PFSK-1 (cell line): Measurements from ENCODE around the gene SSNA1.

Experiments
- FOXP2 ChIP-seq: optimal IDR thresholded peaks from 2 replicates; pipeline ENCODE3; 2011; ENCODE audit warnings: borderline replicate concordance, control low read depth, inconsistent platforms; ENCODE audit not compliant: insufficient read depth; ENCODE audit errors: extremely low read length, extremely low read depth
- POLR2AphosphoS5 ChIP-seq: IDR thresholded peaks from 2 replicates; pipeline ENCODE4 v1.6.1; 2012; ENCODE audit warnings: low read depth, mild to moderate bottlenecking, control low read depth, low read length, moderate library complexity
- SIN3A ChIP-seq: IDR thresholded peaks from 2 replicates; pipeline ENCODE4 v1.6.1; 2012; ENCODE audit warnings: mild to moderate bottlenecking, low read length, moderate library complexity, borderline replicate concordance; ENCODE audit not compliant: insufficient read depth
- TAF1 ChIP-seq: IDR thresholded peaks from 2 replicates; pipeline ENCODE4 v1.6.1; 2012; ENCODE audit warnings: low read length, control low read depth, borderline replicate concordance; ENCODE audit not compliant: insufficient read depth
- TF ChIP-seq, protein P1 (sequence below), 2 experiments: IDR thresholded peaks; 2 replicates each; pipeline versions ENCODE4 v1.6.1 to v1.8.0; 2011 to 2012; ENCODE audit warnings: low read depth in 2 of 2, low read length in 2 of 2, control low read depth in 1 of 2, inconsistent platforms in 1 of 2, mild to moderate bottlenecking in 1 of 2, moderate library complexity in 1 of 2; ENCODE audit not compliant: insufficient read depth in 1 of 2

SSNA1 gene

GRCh38 chr9:137184881-137185660, 3.4 kb upstream of the SSNA1 start:
- TF ChIP-seq TAF1 (no peak), POLR2AphosphoS5 (no peak), FOXP2 (no peak), SIN3A (no peak)
- TF ChIP-seq, protein P1, sequence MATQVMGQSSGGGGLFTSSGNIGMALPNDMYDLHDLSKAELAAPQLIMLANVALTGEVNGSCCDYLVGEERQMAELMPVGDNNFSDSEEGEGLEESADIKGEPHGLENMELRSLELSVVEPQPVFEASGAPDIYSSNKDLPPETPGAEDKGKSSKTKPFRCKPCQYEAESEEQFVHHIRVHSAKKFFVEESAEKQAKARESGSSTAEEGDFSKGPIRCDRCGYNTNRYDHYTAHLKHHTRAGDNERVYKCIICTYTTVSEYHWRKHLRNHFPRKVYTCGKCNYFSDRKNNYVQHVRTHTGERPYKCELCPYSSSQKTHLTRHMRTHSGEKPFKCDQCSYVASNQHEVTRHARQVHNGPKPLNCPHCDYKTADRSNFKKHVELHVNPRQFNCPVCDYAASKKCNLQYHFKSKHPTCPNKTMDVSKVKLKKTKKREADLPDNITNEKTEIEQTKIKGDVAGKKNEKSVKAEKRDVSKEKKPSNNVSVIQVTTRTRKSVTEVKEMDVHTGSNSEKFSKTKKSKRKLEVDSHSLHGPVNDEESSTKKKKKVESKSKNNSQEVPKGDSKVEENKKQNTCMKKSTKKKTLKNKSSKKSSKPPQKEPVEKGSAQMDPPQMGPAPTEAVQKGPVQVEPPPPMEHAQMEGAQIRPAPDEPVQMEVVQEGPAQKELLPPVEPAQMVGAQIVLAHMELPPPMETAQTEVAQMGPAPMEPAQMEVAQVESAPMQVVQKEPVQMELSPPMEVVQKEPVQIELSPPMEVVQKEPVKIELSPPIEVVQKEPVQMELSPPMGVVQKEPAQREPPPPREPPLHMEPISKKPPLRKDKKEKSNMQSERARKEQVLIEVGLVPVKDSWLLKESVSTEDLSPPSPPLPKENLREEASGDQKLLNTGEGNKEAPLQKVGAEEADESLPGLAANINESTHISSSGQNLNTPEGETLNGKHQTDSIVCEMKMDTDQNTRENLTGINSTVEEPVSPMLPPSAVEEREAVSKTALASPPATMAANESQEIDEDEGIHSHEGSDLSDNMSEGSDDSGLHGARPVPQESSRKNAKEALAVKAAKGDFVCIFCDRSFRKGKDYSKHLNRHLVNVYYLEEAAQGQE (IDR thresholded peaks at IDR 0.05; ENCODE audit: insufficient read depth in 1 of 2, low read depth in 2 of 2, low read length in 2 of 2) = no peak

- TF ChIP-seq TAF1 (no peak), POLR2AphosphoS5 (no peak), FOXP2 (no peak)
- TF ChIP-seq, protein P1 (IDR thresholded peaks at IDR 0.05; ENCODE audit: insufficient read depth in 1 of 2, low read depth in 2 of 2, low read length in 2 of 2) = no peak
Observed at GRCh38 chr9:137185921-137186320, 2.6 kb upstream of the SSNA1 start.

DNA sequence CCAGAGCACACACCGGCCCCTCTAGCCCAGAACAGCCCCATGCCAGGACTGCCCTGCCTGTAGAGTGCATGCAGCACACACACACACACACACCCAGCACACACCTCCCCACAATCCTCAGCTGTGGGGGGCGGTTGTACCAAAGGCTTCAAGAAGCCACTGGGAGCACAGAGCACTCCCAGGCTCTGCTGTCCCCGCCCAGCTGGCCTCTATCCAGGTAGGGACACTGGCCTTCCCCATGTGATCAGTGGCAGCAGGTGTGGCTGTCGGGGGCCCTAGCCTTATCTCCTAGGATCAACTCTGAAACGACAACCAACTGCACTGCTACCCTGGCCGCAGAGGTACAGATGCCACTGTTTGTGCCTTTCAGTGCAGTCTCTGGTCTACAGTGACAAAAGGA, 2.1 kb upstream of the SSNA1 start:
- no peak for TF ChIP-seq TAF1
- TF ChIP-seq SIN3A = no peak
- TF ChIP-seq, protein P1 (IDR thresholded peaks at IDR 0.05; ENCODE audit: insufficient read depth in 1 of 2, low read depth in 2 of 2, low read length in 2 of 2) = no peak
- no peak for TF ChIP-seq POLR2AphosphoS5
- TF ChIP-seq FOXP2 = no peak

GRCh38 chr9:137187386-137187785, 1.1 kb upstream of the SSNA1 start:
- TF ChIP-seq TAF1 (no peak), SIN3A (no peak), POLR2AphosphoS5 (no peak), FOXP2 (no peak)
- TF ChIP-seq, protein P1 (IDR thresholded peaks at IDR 0.05; ENCODE audit: insufficient read depth in 1 of 2, low read depth in 2 of 2, low read length in 2 of 2) = no peak
